ENCODE results near the gene LHX3.
"Not testable (repeated sequence)": the region's sequence is repeated elsewhere in the genome, so short reads cannot be mapped to it uniquely, and the experiment has no call there.

LHX3 gene

GRCh38 chr9:136241542-136241941 lies 36.6 kb upstream of the LHX3 start:
- DNase-seq = no peak

- no peak for DNase-seq
Measured at GRCh38 chr9:136240941-136241340, 36.0 kb upstream of the LHX3 start.

- DNase-seq = no peak
Measured at GRCh38 chr9:136239983-136240330, 35.0 kb upstream of the LHX3 start.

- no peak for DNase-seq
Measured at GRCh38 chr9:136239135-136239982, 34.4 kb upstream of the LHX3 start.

- DNase-seq = no peak
Measured at GRCh38 chr9:136238342-136238732, 33.4 kb upstream of the LHX3 start.

GRCh38 chr9:136237486-136238341 lies 32.8 kb upstream of the LHX3 start:
- DNase-seq = no peak

- not testable (repeated sequence) for DNase-seq
Measured at GRCh38 chr9:136236471-136237410, 31.8 kb upstream of the LHX3 start.

- DNase-seq = no peak
Measured at GRCh38 chr9:136235709-136236455, 31.0 kb upstream of the LHX3 start.

- no peak for DNase-seq
Measured at GRCh38 chr9:136235171-136235570, 30.2 kb upstream of the LHX3 start.

- DNase-seq = no peak
Measured at GRCh38 chr9:136234597-136234996, 29.7 kb upstream of the LHX3 start.

GRCh38 chr9:136233868-136234267 lies 28.9 kb upstream of the LHX3 start:
- DNase-seq = no peak

GRCh38 chr9:136233411-136233810 lies 28.5 kb upstream of the LHX3 start:
- no peak for DNase-seq

GRCh38 chr9:136232969-136233368 lies 28.0 kb upstream of the LHX3 start:
- DNase-seq = no peak

GRCh38 chr9:136231478-136232297 lies 26.8 kb upstream of the LHX3 start:
- DNase-seq = peak in 1 of 2 experiments; percentile 20

- no peak for DNase-seq
Measured at GRCh38 chr9:136230773-136231172, 25.8 kb upstream of the LHX3 start.

GRCh38 chr9:136230365-136230764 lies 25.4 kb upstream of the LHX3 start:
- DNase-seq = no peak

- no peak for DNase-seq
Measured at GRCh38 chr9:136229096-136230065, 24.5 kb upstream of the LHX3 start.

- peak; percentile 25 to 44 for DNase-seq
Measured at GRCh38 chr9:136228107-136228875, 23.4 kb upstream of the LHX3 start.
